H9 (cell line): Measurements from ENCODE around the gene PDE4B. TPM values are rescaled to one million over a fixed set of nuclear protein-coding genes. Genes with fewer than 3 reads are reported as not detected.

Source experiments
- DNase-seq: peaks from one replicate; pipeline ENCODE4 v3.0.0-alpha.2; 2017
- H2AFZ ChIP-seq: one replicate; pipeline ENCODE4 v1.6.1; 2013; ENCODE audit warnings: mild to moderate bottlenecking, low read length, control low read depth, moderate library complexity
- H2AK5ac ChIP-seq: 2 replicates; pipeline ENCODE4 v1.6.1; 2013; ENCODE audit warnings: low read length, control low read depth, mixed read lengths; ENCODE audit not compliant: insufficient read length
- H2BK120ac ChIP-seq: one replicate; pipeline ENCODE4 v1.6.1; 2013; ENCODE audit warnings: low read depth, mild to moderate bottlenecking, low read length, control low read depth, inconsistent platforms; ENCODE audit not compliant: poor library complexity, severe bottlenecking
- H2BK12ac ChIP-seq: 2 replicates; pipeline ENCODE4 v1.6.1; 2013; ENCODE audit warnings: low read length, control low read depth, mixed read lengths, low read depth; ENCODE audit not compliant: insufficient read length
- H2BK15ac ChIP-seq: 2 replicates; pipeline ENCODE4 v1.6.1; 2013; ENCODE audit warnings: low read depth, low read length, control low read depth
- H2BK20ac ChIP-seq: one replicate; pipeline ENCODE4 v1.6.1; 2013; ENCODE audit warnings: low read depth, mild to moderate bottlenecking, low read length, control low read depth, inconsistent platforms; ENCODE audit not compliant: poor library complexity, severe bottlenecking
- H2BK5ac ChIP-seq: 2 replicates; pipeline ENCODE4 v1.6.1; 2013; ENCODE audit warnings: low read length, control low read depth, mixed read lengths; ENCODE audit not compliant: insufficient read length
- H3K14ac ChIP-seq: 2 replicates; pipeline ENCODE4 v1.6.1; 2013; ENCODE audit warnings: low read length, control low read depth; ENCODE audit not compliant: insufficient read depth
- H3K18ac ChIP-seq: 2 replicates; pipeline ENCODE4 v1.6.1; 2013; ENCODE audit warnings: low read depth, mild to moderate bottlenecking, mixed read lengths, low read length, control low read depth; ENCODE audit not compliant: insufficient read length
- H3K23ac ChIP-seq: 2 replicates; pipeline ENCODE4 v1.6.1; 2013; ENCODE audit warnings: low read length, control low read depth, mixed read lengths, low read depth; ENCODE audit not compliant: insufficient read length
- H3K23me2 ChIP-seq: 2 replicates; pipeline ENCODE4 v1.6.1; 2013; ENCODE audit warnings: low read depth, mild to moderate bottlenecking, mixed read lengths, low read length, control low read depth; ENCODE audit not compliant: insufficient read length, poor library complexity, severe bottlenecking
- H3K27ac ChIP-seq: 2 replicates; pipeline ENCODE4 v1.5.1; 2013; ENCODE audit warnings: low read length, control low read depth, mixed read lengths, low read depth; ENCODE audit not compliant: insufficient read length
- H3K27me3 ChIP-seq: 2 replicates; pipeline ENCODE4 v1.6.1; 2013; ENCODE audit warnings: low read length, control low read depth, inconsistent platforms; ENCODE audit not compliant: insufficient read depth
- H3K4ac ChIP-seq: 2 replicates; pipeline ENCODE4 v1.6.1; 2013; ENCODE audit warnings: low read depth, mild to moderate bottlenecking, control low read depth, inconsistent platforms, low read length, moderate library complexity
- H3K4me1 ChIP-seq: 2 replicates; pipeline ENCODE4 v1.6.1; 2013; ENCODE audit warnings: low read length, control low read depth, inconsistent platforms; ENCODE audit not compliant: insufficient read depth
- H3K4me2 ChIP-seq: 2 replicates; pipeline ENCODE4 v1.6.1; 2013; ENCODE audit warnings: low read length, control low read depth, mixed read lengths; ENCODE audit not compliant: insufficient read length, insufficient read depth
- H3K56ac ChIP-seq: 2 replicates; pipeline ENCODE4 v1.6.1; 2013; ENCODE audit warnings: low read depth, mild to moderate bottlenecking, mixed read lengths, low read length, control low read depth; ENCODE audit not compliant: insufficient read length
- H3K79me1 ChIP-seq: 2 replicates; pipeline ENCODE4 v1.6.1; 2013; ENCODE audit warnings: low read depth, mild to moderate bottlenecking, moderate library complexity, low read length, control low read depth, inconsistent platforms; ENCODE audit not compliant: insufficient read depth, poor library complexity, severe bottlenecking
- H3K79me2 ChIP-seq: 2 replicates; pipeline ENCODE4 v1.6.1; 2013; ENCODE audit warnings: low read length, control low read depth, inconsistent platforms; ENCODE audit not compliant: insufficient read depth
- H3K9ac ChIP-seq: 2 replicates; pipeline ENCODE4 v1.6.1; 2013; ENCODE audit warnings: low read length, control low read depth, mixed read lengths; ENCODE audit not compliant: insufficient read length; ENCODE audit errors: extremely low read depth
- H3K9me3 ChIP-seq: one replicate; pipeline ENCODE4 v1.6.1; 2013; ENCODE audit warnings: low read depth, low read length, inconsistent platforms; ENCODE audit not compliant: control insufficient read depth
- H3T11ph ChIP-seq: one replicate; pipeline ENCODE4 v1.6.1; 2013; ENCODE audit warnings: mild to moderate bottlenecking, low read length, control low read depth, inconsistent platforms
- H4K20me1 ChIP-seq: one replicate; pipeline ENCODE4 v1.6.1; 2013; ENCODE audit not compliant: control insufficient read depth, insufficient read length, insufficient read depth
- H4K5ac ChIP-seq: 2 replicates; pipeline ENCODE4 v1.6.1; 2013; ENCODE audit warnings: low read depth, mild to moderate bottlenecking, mixed read lengths, low read length, control low read depth; ENCODE audit not compliant: insufficient read length
- H4K8ac ChIP-seq: replicated peaks from 2 replicates; pipeline ENCODE4 v1.6.1; 2013; ENCODE audit warnings: low read length, control low read depth, mixed read lengths, low read depth; ENCODE audit not compliant: insufficient read length
- H4K91ac ChIP-seq: 2 replicates; pipeline ENCODE4 v1.6.1; 2013; ENCODE audit warnings: low read depth, mild to moderate bottlenecking, moderate library complexity, mixed read lengths, low read length, control low read depth; ENCODE audit not compliant: insufficient read length
- H3K27ac Mint-ChIP-seq, 3 experiments: 2 replicates in 2 of 3; 3 replicates in 1 of 3; pipeline ENCODE4 v1.8.0; 2020 to 2021; ENCODE audit warnings: mixed read lengths in 3 of 3, mild to moderate bottlenecking in 1 of 3, moderate library complexity in 1 of 3
- H3K27me3 Mint-ChIP-seq: 2 replicates; pipeline ENCODE4 v1.8.0; 2021; ENCODE audit warnings: low read depth, mild to moderate bottlenecking, moderate library complexity, mixed read lengths
- H3K36me3 Mint-ChIP-seq, 3 experiments: 2 replicates in 2 of 3; 3 replicates in 1 of 3; pipeline ENCODE4 v1.8.0; 2020 to 2021; ENCODE audit warnings: low read depth in 3 of 3, mixed read lengths in 3 of 3; ENCODE audit not compliant: insufficient read depth in 1 of 3
- H3K4me1 Mint-ChIP-seq, 2 experiments: 2 replicates each; pipeline ENCODE4 v1.8.0; 2020; ENCODE audit warnings: mixed read lengths in 2 of 2
- H3K4me3 Mint-ChIP-seq, 2 experiments: 2 replicates in 1 of 2; 3 replicates in 1 of 2; pipeline ENCODE4 v1.8.0; 2020 to 2021; ENCODE audit warnings: mild to moderate bottlenecking in 2 of 2, mixed read lengths in 2 of 2, moderate library complexity in 1 of 2
- H3K9me3 Mint-ChIP-seq, 2 experiments: 2 replicates in 1 of 2; 3 replicates in 1 of 2; pipeline ENCODE4 v1.8.0; 2020; ENCODE audit warnings: mild to moderate bottlenecking in 2 of 2, mixed read lengths in 2 of 2, moderate library complexity in 1 of 2
- CTCF ChIP-seq: fragments of 200-600 bp; sonication (generic); conservative IDR thresholded peaks from 3 replicates; pipeline ENCODE4 v1.8.0; 2021; ENCODE audit warnings: antibody characterized with exemption, mild to moderate bottlenecking
- WGBS: extraction: QIAGEN DNeasy Blood & Tissue Kit; methylation state at CpG from one replicate; pipeline ENCODE4 v1.1.7; 2013; ENCODE audit warnings: missing lambda C conversion rate, low lambda C conversion rate, mixed read lengths; ENCODE audit not compliant: insufficient read length; ENCODE audit errors: extremely low coverage; 5-methylcytosine and 5-hydroxymethylcytosine counted together
- total RNA-seq: library from RNA; stranded (reverse); gene quantifications from 2 replicates; pipeline ENCODE4 v1.2.1, GENCODE V29; 2021

PDE4B gene
- total RNA-seq, 1 experiment from 2014 or later, result 19.8 TPM

GRCh38 chr1:66197120-66197519, 404.4 kb downstream of the PDE4B start:
- no peaks in the 10 kb centered on the region for H3K79me1 ChIP-seq
- no peak overlapping the region for H4K5ac ChIP-seq
- no peak overlapping the region for H3K27ac Mint-ChIP-seq
- no peaks in the 10 kb centered on the region for H3K23me2 ChIP-seq
- no peak overlapping the region for H3K4me2 ChIP-seq
- H2BK20ac ChIP-seq, result no peak overlapping the region
- peaks cover 4 to 9% of the 10 kb centered on the region in 2 experiments; a peak in 4 of 5 replicates for H3K9me3 Mint-ChIP-seq
- no peak overlapping the region for H3K9ac ChIP-seq
- no peaks in the 10 kb centered on the region for H3K27me3 ChIP-seq
- H3K79me2 ChIP-seq, result no peaks in the 10 kb centered on the region
- H2BK120ac ChIP-seq, result no peak overlapping the region
- no peak overlapping the region for H4K91ac ChIP-seq
- H3K36me3 Mint-ChIP-seq, result no peaks in the 10 kb centered on the region; a peak in 1 of 7 replicates
- no peak overlapping the region for H3K14ac ChIP-seq
- H2BK12ac ChIP-seq, result no peak overlapping the region
- no peak overlapping the region for H3K27ac ChIP-seq
- no peaks in the 10 kb centered on the region for H3K9me3 ChIP-seq
- no peak overlapping the region for H3T11ph ChIP-seq
- TF ChIP-seq CTCF, result no peak
- WGBS, result no CpG with 5 or more reads among the region's 4 CpGs
- no peak for DNase-seq
- no peak overlapping the region for H2AK5ac ChIP-seq
- no peaks in the 10 kb centered on the region for H3K4me1 ChIP-seq
- no peaks in the 10 kb centered on the region for H3K4me1 Mint-ChIP-seq
- no peak overlapping the region for H2AFZ ChIP-seq
- H4K8ac ChIP-seq, result no peak overlapping the region
- H3K4me3 Mint-ChIP-seq, result no peak overlapping the region
- no peak overlapping the region for H3K56ac ChIP-seq
- no peaks in the 10 kb centered on the region for H4K20me1 ChIP-seq
- no peak overlapping the region for H3K4ac ChIP-seq
- no peak overlapping the region for H2BK15ac ChIP-seq
- no peak overlapping the region for H2BK5ac ChIP-seq
- H3K27me3 Mint-ChIP-seq, result no peaks in the 10 kb centered on the region; the same call in 1 of the 2 replicates
- H3K18ac ChIP-seq, result no peak overlapping the region
- no peak overlapping the region for H3K23ac ChIP-seq
